Activated CD8-positive, alpha-beta memory T cell treated with anti-CD3 and anti-CD28 coated beads, Interleukin-2, amount 50 U/mL, for 48 hours (primary cell): ENCODE results near the gene RALGPS1.

Experiments
- DNase-seq: peaks from one replicate; pipeline ENCODE4 v3.0.0-alpha.2; 2020

Gene RALGPS1

DNA sequence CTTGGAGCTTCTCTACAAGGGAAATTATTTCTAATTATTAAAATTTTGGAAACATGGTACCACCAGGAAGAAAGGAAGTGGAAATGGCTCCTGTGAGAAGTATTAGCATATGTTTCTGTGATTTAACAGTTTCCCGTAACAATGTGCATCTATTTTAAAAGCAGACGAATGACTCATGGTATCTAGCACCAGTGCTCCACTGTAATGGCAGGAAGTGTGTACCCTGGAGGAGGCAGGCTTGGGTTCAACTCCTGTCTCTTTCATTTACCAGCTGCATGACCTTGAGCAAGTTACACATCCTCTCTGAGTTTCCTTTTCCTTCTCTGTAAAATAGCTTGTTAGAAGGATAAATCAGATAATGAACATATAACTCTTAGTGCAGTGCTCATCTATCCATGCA is 248.8 kb downstream of the RALGPS1 start:
- DNase-seq, result peak; percentile 45

DNA sequence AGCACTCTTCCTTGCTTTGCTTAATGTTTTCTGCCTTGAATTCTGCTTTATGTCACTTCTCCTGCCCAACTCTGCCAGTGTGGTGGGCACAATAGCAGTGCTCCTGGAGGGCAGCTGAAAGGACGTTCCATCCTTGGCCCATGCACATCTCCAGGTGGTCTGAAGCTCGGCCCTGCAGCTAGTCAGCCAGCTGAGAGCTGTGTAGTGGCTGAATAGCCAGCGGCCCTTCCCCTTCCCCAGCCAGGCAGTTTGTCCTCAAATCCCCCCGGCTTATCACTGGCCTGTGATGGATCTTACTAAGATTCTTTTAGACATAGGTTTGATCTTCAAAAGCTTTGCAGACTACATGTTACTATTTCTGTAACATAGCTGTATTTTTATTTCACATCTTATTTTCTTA is 250.5 kb downstream of the RALGPS1 start:
- DNase-seq, result peak; percentile 30

- no peak for DNase-seq
Measured at GRCh38 chr9:127166111-127166510, 251.5 kb downstream of the RALGPS1 start.

DNA sequence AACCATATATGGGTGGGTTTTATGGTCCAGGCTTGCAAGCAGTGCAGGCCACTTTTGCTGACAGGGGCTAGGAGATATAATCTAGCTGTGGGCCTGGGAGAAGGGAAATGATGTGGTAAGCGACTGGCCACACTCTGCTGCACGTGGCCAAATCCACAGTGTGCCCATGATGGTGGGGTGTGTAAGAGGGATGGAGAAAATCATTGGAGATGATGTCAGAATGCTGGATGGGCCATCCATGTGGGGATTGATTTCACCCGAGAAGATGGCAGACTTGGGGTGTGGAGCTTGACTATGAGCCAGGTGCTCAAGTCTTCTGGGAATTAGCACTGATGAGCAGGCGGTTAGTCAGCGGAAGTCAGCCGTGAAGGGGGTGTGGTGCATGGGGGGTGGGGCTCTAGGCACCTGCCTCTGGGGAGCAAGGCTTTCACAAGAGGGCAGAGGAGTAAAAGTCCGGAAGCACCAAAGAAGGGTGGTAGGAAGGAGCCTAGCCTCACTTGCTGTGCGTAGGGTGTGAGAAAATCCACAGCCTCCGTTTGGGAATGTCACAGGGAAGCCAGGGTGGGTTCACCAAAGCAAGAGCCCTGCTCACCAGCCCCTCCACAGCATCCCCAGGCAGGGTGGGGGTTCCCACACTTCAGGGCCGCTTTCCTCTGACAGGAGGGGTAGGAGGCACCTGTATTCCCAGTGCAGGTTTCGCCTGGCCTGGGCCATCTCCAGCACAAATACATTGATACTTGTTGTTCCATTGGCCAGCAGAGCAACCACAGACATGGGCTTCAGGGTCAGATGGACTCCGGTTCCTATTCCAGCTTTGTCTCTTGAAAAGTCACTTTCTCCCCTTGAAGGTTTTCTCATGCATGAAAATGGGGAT is 252.3 kb downstream of the RALGPS1 start:
- DNase-seq, result peak; percentile 36

DNA sequence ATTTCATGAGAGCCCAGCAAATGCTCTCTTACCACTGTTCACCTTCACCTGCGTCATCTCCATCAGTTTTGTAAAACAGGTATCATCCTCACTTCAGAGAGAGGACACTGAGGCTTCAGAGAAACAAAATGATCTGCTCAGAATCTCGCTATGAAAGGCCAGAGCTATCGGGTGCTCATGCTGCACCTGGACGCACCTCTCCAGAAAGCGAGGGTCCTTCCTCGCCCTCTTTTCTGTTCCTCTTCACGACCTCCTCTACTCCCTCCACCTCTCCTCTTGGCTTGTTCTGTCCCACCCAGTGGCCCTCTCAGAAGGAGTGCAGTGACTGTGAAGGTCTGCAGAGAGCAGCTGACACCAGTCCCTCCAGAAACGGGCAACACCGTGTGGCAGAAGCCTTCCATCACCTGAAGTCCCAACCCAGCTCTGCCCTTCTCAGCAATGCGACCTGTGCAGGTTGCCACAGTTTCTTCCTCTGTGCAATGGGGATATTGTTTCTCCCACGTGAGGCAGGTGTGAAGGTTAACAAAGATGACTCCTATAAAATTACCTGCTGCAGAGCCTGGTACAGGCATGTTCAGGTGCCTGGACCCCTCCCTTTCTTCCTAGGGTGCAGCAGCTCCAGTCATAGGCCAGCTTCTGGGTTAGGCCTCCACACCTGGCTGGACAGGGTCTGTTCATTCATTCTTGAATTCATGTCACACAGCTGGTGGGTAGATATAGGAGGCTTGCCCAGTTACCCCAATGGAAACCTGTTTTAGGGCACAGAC is 253.2 kb downstream of the RALGPS1 start:
- peak; percentile 37 for DNase-seq

- DNase-seq, result peak; percentile 32
Measured at GRCh38 chr9:127168756-127169574, 254.4 kb downstream of the RALGPS1 start.

DNA sequence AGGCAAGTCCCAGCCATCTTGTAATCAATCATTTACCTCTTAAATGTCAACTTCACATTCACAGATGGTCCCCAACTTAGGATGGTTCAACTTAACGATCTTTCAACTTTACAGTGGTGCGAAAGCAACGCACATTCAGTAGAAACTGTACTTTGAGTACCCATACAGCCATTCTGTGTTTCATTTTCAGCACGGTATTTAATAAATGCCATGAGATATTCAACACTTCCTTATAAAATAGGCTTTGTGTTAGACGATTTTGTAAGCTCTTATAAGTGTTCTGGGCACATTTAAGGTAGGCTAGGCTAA is 254.9 kb downstream of the RALGPS1 start:
- DNase-seq, result no peak

DNA sequence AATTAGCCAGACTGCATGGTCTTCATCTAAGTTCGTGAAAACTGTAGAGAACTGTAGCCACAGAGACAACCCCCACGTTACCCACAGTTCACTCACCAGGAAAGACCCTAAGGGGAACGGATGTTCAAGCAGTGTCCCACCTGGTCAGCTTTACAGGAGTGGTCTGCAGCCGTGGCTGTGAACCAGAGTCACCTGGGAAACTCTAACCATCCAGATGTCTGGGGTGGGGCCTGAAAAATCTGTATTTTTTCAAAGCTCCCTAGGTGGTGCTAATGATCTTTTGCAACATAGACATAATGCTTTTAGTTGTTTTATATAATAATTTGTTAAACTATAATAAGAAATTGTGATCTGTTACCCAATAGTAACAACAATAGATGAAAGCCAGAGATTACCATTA is 255.5 kb downstream of the RALGPS1 start:
- peak; percentile 22 for DNase-seq

GRCh38 chr9:127170652-127171051 is 256.1 kb downstream of the RALGPS1 start:
- DNase-seq, result peak; percentile 45

DNA sequence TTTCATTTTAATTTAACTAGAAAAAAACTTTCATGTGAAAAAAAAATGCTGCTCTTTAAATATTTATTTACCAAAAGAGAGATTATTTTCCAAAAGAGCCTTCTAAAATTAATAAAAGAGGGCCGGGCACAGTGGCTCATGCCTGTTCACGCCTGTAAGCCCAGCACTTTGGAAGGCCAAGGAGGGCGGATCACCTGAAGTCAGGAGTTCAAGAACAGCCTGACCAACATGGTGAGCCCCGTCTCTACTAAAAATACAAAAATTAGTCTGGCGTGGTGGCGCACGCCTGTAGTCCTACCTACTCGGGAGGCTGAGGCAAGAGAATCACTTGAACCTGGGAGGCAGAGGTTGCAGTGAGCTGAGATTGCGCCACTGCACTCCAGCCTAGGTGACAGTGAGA is 256.8 kb downstream of the RALGPS1 start:
- peak; percentile 18 for DNase-seq

- DNase-seq, result no peak
Measured at GRCh38 chr9:127172066-127172707, 257.6 kb downstream of the RALGPS1 start.

DNA sequence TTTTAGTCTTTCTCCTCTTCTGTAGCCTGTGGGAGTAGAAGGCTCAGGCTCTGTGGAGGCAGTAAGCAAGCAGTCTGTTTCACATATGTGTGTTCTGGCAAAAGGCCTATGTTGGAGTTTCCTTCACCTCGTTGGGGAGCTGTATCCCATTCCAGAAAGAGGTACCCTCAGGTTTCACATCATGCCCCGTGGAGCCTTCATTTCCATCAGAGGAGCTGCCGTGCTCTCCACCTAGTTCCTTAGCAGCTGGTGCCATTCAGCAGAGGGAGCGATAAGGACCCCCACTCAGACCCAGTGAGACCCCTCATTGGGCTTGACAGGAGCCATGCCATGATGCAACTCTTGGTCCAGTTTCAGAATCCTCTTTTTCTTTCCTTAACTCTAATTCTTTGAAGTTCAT is 258.5 kb downstream of the RALGPS1 start:
- DNase-seq, result no peak

- peak; percentile 34 for DNase-seq
Measured at GRCh38 chr9:127174386-127175318, 260.1 kb downstream of the RALGPS1 start.

DNA sequence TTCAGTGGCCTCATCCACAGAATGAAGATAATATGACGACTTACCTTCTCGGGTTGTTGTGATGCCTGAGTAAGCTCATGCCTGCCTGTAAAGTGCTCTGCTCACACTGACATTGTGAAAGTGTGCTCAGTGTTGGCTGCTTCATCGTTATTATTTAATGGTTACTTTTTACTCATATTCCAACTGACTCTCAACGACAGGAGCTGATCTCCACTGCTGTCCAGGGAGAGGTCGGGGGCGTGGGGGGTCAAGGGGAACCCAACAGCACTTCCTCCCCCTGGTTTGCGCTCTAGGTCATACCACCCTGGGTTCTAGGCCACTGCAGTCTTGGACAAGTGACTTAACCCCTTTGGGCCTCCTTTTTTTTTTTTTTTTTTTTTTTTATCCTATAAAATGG is 260.7 kb downstream of the RALGPS1 start:
- DNase-seq, result no peak

DNA sequence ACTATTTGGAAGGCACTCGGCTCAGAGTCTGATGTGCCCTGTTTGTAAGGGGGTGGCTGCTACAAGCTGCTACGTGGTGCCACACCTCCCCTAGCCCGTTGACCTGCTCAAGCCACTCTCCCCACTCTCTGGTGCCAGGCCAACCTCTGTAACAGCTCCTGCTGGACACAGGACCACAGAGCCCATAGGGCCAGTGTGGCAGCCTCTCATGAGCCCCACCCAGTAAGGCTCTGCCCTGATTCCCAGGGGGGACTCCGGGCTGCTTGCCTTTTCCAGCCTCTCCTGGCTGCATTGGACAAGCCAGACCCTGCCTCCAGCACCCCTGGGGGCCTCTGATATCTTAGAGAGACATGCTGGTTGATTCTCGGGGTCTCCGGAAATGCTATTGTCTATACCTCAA is 261.2 kb downstream of the RALGPS1 start:
- DNase-seq, result peak; percentile 22

DNA sequence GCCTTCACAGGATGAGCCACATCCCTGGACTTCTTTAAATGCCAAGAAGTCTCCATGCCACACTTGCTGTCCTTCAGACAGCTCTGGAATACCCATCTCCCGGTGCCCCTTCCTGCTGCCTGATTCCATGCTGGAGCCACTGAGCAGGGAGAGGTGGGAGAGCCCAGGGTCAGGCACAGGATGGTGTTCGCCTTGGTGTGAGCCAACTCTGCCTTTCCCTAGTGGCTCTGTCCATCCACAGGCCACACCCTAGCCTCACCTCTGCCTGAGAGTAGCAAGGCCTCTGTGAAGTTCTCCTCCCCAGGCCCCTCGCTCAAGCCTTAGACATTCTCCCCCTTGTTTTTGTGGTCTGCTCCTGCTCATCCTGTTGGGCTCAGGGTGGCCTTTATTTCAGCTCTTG is 262.0 kb downstream of the RALGPS1 start:
- no peak for DNase-seq

- no peak for DNase-seq
Measured at GRCh38 chr9:127177231-127177630, 262.6 kb downstream of the RALGPS1 start.

GRCh38 chr9:127177665-127178265 is 263.2 kb downstream of the RALGPS1 start:
- DNase-seq, result no peak

DNA sequence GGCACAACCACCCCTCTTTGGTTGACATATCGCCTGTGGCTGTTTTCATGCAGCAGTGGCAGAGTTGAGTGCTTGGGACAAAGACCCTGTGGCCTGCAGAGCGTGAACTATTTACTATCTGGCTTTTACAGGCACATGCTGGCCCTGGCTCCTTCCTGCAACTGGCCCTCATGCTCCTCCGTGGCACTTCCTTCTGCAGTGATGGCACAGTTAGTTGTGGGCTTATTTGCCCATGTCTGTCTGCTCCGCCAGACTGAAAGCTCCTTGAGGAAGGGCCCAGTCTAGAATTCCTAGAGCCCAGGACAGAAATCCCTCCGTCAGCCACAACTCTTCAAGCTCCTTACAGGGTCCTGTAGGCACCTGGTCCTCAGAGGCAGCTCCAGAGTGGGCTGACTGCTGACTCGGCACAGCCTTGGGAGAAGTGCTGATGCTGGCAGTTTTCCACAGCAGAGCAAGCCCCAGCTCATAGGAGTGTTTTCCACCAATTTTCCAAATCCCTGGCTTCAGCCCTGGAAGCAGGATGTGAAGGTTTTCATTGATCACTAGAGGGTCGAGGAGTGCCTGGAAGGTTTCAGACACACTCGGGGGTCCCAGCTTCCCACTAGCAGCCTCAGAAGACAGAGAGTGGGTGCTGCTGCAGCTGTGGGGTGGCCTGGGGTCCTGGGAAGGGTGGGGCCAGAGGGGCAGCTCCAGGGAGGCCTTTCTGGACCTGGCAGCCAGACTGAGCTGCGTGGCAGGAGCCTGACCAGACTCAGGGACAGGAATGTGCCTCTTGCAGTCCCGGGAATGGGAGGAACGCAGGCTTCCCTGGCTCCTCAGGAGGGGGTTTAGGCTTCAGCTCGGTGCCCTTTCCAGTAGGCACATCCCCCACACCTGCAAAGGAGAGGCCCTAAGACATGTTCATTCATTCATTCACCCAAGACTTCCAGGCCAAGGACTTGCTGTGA is 264.4 kb downstream of the RALGPS1 start:
- no peak for DNase-seq
